GM12865 (cell line): ENCODE results near the gene MCF2L.
"Not testable (repeated sequence)": the region's sequence is repeated elsewhere in the genome, so short reads cannot be mapped to it uniquely, and the experiment has no call there.

ENCODE experiments used
- DNase-seq: peaks from one replicate; pipeline ENCODE4 v3.0.0; 2010; ENCODE audit warnings: low read depth
- H3K4me3 ChIP-seq: 2 replicates; pipeline ENCODE4 v1.5.1; 2011; ENCODE audit warnings: mild to moderate bottlenecking, low read depth, low read length, control low read depth
- TF ChIP-seq, protein P1 (sequence below): IDR thresholded peaks from 2 replicates; pipeline ENCODE4 v1.5.1; 2011; ENCODE audit warnings: low read length, control low read depth, low read depth, inconsistent platforms; ENCODE audit not compliant: insufficient read depth; ENCODE audit errors: missing control alignments

MCF2L gene

DNA sequence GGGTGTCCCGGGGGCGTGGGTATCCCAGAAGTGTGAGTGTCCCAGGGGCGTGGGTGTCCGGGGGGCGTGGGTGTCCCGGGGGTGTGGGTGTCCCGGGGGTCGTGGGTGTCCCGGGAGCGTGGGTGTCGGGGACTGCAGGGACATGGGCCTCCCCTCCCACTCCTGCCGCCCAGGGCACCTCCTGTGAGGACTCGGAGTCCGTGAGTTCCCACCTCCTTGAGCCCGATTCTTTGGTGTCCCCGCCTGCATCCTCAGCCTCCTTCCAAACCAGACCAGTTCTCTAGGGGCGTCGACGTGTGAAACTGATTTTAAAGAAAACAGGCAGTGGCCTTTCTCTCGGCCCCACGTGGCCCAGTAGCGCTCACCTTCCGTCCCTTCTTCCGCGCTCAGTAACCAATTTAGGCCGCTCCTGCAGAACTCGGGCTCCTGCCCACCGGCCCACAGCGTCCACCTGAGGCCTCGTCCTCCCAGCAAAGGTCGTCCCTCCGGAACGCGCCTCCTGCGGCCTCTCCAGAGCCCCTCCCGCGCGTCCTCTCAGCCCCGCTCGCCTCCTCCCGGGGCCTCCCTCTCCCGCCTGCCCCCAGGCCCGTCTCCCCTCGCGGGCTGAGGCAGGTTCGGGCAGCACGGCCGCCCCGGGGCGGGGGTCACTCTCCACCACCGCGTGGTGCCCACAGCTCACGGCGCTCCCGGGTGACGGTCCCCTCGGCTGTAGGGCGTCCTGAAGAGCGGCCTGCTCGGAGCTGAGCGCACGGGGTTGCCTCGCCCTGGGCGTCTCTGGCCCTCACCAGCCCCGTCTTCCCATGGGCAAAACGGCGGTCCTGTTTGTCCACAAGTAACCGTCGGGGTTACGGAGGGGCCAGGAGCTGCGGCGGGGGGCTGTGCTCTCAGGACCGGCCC is 140.4 kb downstream of the MCF2L start:
- no peak for DNase-seq
- H3K4me3 ChIP-seq = no peak overlapping the region
- TF ChIP-seq, protein P1, sequence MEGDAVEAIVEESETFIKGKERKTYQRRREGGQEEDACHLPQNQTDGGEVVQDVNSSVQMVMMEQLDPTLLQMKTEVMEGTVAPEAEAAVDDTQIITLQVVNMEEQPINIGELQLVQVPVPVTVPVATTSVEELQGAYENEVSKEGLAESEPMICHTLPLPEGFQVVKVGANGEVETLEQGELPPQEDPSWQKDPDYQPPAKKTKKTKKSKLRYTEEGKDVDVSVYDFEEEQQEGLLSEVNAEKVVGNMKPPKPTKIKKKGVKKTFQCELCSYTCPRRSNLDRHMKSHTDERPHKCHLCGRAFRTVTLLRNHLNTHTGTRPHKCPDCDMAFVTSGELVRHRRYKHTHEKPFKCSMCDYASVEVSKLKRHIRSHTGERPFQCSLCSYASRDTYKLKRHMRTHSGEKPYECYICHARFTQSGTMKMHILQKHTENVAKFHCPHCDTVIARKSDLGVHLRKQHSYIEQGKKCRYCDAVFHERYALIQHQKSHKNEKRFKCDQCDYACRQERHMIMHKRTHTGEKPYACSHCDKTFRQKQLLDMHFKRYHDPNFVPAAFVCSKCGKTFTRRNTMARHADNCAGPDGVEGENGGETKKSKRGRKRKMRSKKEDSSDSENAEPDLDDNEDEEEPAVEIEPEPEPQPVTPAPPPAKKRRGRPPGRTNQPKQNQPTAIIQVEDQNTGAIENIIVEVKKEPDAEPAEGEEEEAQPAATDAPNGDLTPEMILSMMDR = no peak

DNA sequence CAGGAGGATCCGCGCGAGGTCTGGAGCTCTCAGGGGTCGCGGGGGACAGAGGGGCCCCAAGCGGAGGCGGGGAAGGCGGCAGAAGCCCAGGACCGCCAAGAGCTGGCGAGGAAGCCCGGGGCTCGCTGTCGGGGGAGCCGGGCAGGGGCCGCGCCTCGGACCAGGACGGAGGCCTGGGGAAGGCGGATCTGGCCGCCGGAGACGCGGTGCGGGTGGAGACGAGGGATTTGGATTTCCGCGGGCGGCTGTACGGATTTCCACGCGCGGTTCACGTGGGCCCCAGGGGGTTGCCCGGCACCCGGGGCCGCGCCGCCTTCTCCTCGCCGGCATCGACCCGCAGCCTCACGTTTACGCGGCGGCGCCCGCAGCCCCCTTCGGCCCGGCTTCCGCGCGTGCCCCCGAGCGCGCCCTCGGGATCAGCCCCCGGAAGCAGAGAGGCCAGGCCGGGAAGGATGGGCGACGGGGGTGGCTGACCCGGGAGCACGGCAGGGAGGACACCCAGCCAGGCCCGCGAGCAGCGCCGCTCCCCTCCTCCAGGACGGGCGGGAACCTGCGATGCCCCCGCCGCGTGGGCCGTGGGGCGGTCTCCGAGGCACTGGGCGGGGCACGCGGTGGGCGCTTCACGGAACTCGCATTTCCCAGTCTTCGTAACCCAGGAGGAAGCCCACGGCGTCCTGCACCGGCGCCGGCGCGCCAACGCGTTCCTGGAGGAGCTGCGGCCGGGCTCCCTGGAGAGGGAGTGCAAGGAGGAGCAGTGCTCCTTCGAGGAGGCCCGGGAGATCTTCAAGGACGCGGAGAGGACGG is 141.2 kb downstream of the MCF2L start:
- no peak overlapping the region for H3K4me3 ChIP-seq
- TF ChIP-seq, protein P1 = no peak
- no peak for DNase-seq

DNA sequence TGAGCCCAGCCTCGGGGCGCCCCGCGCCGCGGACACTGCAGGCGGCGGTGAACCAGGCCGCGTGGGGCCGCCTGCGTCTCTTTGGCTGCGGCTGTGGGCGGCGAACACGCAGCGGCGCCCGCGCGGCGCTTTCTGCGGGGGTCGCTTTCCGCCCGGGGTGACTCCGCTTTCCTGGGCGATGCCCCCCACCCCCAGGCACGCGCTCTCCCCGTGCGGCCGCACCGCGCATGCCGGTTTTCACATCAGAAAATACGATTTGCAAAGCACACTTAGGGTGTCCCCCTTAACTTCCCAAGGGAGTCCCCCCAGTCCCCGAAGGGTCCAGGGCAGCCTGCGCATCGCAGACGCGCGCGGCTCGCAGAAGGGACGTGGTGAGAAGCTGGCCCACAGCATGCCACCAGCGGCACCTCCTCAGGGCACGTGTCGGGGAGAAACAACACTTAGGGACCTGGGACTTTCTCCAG is 141.9 kb downstream of the MCF2L start:
- DNase-seq = no peak
- H3K4me3 ChIP-seq = no peak overlapping the region
- TF ChIP-seq, protein P1 = no peak

DNA sequence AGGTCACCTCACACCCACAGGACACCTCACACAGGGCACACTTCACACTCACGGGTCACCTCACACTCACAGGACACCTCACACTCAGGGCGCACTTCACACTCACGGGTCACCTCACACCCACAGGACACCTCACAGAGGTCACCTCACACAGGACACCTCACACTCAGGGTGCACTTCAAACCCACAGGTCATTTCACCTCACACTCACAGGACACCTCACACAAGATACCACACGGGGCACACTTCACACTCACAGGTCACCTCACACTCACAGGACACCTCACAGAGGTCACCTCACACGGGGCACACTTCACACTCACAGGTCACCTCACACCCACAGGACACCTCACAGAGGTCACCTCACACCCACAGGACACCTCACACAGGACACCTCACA is 142.8 kb downstream of the MCF2L start:
- H3K4me3 ChIP-seq, DNase-seq: not testable (repeated sequence)

DNA sequence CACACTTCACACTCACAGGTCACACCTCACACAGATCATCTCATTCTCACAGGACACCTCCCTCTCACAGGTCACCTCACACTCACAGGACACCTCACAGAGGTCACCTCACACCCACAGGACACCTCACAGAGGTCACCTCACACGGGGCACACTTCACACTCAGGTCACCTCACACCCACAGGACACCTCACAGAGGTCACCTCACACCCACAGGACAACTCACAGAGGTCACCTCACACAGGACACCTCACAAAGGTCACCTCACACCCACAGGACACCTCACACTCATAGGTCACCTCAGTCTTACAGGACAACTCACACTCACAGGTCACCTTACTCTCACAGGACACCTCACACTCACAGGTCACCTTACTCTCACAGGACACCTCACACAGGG is 143.5 kb downstream of the MCF2L start:
- not testable (repeated sequence) for DNase-seq, H3K4me3 ChIP-seq

DNA sequence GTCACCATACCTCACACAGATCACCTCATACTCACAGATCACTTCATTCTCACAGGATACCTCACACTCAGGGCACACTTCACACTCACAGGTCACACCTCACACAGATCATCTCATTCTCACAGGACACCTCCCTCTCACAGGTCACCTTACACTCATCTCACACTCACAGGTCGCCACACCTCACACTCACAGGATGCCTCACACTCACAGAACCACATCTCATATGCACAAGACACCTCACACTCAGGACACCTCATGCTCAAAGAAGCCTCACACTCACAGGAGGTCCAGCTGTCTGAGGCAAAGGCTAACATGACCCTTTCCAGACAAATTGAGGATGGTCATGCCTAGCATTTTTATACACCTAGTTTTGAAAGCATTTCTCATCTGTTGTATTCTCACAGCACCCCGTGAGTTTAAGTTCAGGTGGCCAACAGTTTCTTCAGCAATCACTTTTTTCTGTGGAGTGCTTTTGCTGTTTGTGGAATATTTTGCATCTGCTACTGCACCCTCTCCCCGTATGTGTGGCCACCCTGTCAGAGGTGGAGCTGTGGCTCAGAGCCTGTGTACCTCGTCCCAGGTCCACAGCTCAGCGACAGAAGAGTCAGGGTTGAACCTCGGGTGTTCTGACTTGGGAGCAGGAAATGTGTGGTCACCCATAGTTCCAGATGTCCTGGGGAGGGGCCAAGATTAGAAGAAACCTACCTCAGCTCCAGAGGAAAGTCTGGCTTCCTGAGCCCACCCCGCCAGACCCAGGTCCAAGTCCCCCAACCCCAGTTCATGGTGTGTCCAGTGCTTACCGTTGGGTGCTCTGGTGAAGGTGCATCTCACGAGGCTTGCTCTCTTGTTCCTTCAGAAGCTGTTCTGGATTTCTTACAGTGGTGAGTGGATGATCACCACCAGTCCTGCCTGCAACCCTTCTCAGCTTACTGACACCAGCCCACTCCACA is 144.2 kb downstream of the MCF2L start:
- no peak for DNase-seq
- no peak overlapping the region for H3K4me3 ChIP-seq
- TF ChIP-seq, protein P1 = no peak

DNA sequence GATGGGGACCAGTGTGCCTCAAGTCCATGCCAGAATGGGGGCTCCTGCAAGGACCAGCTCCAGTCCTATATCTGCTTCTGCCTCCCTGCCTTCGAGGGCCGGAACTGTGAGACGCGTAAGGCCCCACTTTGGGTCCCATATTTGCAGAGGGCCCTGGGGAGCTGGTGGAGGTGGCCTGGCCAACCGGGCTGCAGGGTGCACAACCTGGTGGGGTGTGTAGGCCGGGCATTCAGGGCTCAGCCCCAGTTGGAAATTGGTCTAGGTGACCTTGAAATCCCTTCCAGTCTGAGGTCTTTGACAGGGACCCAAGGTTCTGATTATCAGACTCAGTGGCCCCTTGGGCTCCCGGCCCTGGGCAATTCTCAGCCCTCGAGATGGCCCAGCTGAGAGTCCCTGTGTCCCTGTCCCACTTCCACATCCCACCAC is 144.8 kb downstream of the MCF2L start:
- H3K4me3 ChIP-seq = no peak overlapping the region
- DNase-seq = no peak
- TF ChIP-seq, protein P1 = no peak
